EL (cell line): ENCODE measurements around the gene TOX2.
A peak's percentile ranks its signal among the peaks of the same experiment; 100 is the strongest.

Source experiments
- DNase-seq: peaks from one replicate; pipeline ENCODE4 v3.0.0-alpha.2; 2016

Gene TOX2

GRCh38 chr20:43916073-43916880 is 1.6 kb downstream of the TOX2 start:
- peak; percentile 40 for DNase-seq

DNA sequence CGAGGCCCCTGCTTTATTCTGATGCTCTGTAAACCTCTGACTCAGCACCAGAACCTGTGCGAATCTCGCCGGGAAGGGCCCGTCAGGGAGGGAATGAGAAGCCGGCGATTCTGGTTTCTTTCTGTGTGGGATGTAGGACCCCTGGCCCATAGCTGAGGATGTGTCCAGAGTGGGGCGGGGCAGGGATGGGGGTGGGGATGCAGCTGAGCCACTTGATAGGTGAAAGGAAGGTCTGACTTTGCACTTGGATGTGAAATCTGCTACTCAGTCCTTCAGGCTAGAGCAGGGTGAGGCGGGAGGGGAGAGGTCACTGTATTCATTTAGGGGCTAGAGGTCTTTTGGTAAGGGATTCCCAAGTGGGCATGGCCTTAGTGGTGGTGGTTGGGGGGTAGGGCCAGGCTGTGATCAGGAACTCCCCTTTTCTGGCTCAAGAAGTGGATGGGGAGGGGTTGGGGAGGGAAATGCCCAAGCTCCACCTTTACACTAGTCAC is 2.3 kb downstream of the TOX2 start:
- no peak for DNase-seq

DNA sequence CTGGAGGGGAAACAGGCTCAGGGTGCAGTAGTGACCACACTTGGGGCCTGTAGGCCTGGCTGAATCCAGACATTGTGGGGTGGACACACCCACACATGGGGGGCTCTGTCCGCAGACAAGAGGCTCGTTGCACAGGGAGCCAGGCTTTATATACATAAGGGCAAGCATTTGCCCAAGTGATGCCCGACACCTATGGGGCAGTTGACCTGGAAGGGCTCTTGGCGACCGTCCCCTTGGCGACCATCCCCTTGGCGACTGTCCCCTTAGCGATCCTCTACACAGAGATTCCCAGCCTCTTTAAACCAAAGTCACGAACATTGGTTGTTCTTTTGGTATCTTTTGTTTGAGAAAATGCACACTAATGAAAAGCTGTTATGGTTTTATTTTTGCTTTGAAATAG is 2.7 kb downstream of the TOX2 start:
- no peak for DNase-seq

GRCh38 chr20:43919686-43920403 is 5.2 kb downstream of the TOX2 start:
- DNase-seq, result no peak

GRCh38 chr20:43920797-43921196 is 6.1 kb downstream of the TOX2 start:
- DNase-seq, result no peak

- no peak for DNase-seq
Measured at GRCh38 chr20:43921227-43921780, 6.7 kb downstream of the TOX2 start.

DNA sequence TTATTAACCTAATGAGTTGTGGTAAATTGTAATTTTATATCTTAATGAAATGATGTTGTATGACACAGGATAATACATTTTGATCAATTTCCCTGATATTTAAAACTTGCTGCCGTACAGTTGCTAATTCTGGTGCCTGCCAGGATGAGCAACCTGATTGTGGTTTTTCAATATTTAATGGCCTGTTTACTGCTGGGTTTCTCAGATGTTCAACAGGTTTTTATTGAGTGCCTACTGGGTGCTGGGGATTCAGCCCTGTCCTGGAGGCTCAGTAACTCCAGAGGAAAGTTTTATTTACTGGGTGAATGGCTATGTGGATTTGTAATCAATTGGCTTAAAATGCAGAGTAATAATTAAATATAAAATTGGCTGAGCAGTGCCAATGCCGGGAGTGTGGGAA is 8.0 kb downstream of the TOX2 start:
- DNase-seq, result no peak

GRCh38 chr20:43923322-43923721 is 8.7 kb downstream of the TOX2 start:
- DNase-seq, result no peak

DNA sequence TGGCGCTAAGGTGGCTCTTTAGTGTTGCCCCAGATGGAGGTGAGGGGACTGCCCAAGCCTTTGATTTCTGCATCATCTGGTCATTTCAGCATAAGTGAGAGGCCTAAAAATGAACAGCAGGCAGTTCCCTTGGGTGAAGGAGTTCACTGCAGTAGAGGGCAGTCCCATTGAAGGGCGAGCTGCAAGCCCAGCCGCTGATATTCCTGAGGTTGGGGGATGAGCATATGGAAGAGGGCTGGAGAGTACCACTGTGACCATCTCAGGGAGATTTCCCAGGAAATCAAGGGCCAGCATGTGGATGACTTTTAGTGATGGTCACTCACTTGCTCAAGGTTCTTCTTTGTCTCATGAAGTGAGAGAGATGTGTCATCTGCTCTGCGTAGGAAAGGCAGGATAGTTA is 9.3 kb downstream of the TOX2 start:
- no peak for DNase-seq

GRCh38 chr20:43925215-43925614 is 10.6 kb downstream of the TOX2 start:
- DNase-seq, result peak; percentile 16

DNA sequence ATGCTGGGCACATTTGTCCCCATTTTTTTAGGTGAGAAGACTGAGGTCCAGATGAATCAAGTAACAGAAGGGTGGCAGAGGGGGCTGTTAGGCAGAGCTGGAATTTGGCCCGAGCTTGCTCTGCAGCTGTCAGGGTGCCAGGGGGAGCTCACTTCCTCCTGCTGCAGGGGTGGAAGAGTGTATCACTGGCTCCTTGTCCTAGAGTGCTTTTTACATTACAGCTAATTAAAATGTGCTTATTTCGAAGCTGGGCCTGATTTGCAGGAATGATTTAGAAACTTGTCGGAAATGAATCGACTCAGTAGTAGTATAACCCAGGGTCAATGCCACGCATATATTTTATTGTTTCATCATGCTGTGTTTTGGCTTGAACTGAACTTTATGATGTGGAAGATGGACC is 11.1 kb downstream of the TOX2 start:
- DNase-seq, result peak; percentile 68

- DNase-seq, result no peak
Measured at GRCh38 chr20:43926287-43927050, 11.8 kb downstream of the TOX2 start.

- DNase-seq, result no peak
Measured at GRCh38 chr20:43931976-43932375, 17.3 kb downstream of the TOX2 start.

- no peak for DNase-seq
Measured at GRCh38 chr20:43934833-43935232, 20.2 kb downstream of the TOX2 start.

DNA sequence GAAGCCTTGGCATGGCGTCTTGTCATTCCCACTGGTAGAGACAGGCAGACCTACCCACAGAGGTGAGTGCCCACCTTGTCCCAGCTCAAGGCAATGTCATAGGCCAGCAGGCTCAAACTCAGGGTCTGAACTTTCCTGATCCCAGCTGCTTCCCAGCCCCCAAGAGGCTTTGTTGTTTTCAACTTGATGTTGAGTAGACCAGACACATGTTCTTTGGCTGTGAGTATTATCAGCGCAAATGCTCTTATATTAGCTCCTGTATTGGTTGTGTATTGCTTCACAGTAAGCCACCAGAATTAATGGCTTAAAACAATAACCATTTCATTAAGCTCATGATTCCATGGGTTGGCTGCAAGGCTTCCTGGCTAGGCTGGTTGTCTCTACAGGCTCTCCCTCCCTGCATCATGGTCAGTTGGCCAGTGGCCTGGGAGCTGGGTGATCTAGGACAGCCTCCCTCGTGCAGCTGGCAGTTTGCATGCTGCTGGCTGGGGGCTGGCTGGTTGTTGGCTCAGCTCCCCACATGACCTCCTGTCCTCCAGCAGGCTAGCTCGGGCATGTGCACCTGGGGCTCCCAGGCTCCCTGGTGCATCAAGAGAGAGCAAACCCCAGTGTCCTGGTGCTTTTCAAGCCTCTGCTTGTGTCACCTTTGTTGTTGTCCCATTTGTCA is 21.6 kb downstream of the TOX2 start:
- no peak for DNase-seq

- no peak for DNase-seq
Measured at GRCh38 chr20:43936805-43937204, 22.2 kb downstream of the TOX2 start.

DNA sequence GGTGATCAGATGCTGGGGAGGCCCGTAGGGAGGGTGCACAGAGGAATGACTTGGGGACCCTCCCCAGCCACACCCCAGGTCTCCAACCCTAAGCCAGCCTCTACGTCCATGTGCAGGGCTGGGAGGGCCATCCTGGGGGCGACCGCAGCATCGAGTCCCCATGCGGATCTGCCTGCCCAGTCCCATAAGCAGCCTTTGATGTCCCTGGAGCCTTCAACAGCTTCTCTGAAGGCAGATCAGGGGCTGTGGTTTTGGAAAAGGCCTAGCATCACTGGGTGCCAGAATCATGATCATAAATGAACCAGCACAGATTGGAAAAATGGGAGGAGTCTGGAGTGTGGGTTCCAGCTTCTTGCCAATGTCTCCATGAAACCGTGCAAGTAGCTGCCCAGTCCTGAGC is 22.9 kb downstream of the TOX2 start:
- no peak for DNase-seq

- no peak for DNase-seq
Measured at GRCh38 chr20:43938017-43938655, 23.5 kb downstream of the TOX2 start.

DNA sequence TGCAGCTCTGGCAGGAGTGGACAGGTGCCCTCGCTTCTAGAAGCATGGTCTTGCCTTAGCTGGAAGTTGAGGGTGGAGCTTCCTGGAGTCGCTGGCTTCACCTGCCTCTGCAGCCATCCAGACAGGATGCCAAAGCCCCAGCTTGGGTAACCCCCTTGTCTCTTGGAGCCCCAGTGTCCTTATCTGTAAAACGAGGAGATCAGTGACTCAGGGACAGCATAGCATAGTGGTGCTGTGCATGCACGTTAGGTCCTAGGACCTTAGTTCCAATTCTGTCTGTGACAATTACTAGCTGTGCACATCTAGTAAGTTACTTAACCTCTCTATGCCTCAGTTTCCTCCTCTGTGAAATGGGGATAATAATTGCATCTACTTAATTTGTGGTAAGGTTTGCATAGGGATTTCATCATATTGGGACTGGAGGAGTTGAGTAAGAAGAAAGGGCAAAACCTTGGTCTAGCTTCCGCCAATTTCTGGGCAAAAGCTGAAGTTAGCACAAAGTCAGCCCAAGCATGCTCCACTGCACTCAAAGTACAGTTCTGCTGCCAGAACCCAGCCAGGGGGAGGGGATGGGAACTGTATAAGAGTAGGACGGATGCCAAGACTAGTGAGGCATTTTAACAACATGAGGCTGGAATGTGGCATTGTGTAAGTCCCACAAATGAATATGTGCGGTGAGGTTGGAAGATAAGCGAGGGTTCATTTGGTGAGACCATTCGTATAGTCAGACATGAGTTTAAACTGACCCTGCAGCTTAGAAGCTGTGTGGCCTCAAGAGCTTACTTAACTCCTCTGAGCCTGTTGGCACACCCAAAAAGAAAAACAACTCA is 24.5 kb downstream of the TOX2 start:
- peak; percentile 99 for DNase-seq

DNA sequence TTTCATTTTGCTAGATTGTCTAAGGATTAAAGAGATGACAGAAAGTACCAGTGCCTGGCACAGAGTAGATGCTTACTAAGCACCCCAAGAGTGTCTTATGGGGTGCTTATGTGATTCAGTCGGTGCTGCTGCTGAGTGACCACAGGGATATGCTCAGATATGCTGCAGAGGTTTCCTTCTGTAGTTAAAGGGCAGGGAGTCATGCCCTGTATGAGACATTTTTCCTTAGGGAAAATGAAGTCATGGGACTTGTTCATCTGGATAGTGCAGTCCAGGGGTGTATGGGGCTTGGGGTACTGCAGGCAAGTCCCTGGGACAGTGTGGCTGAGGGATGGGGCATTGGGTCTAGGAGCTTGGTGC is 25.1 kb downstream of the TOX2 start:
- DNase-seq, result peak; percentile 81

- no peak for DNase-seq
Measured at GRCh38 chr20:43940518-43941225, 26.0 kb downstream of the TOX2 start.
